Transverse colon (tissue), 4 donors: Measurements from ENCODE around the gene TMEM176A.

Experiments used
- CTCF ChIP-seq, 5 experiments: fragments of 200-600 bp in 3 of 5; fragments of 450-650 bp in 2 of 5; sonication (generic) in 3 of 5; IDR thresholded peaks; 1 replicate in 2 of 5; 2 replicates in 3 of 5; pipeline ENCODE4 v1.5.1; 2016 to 2017; ENCODE audit warnings: antibody characterized with exemption in 5 of 5, inconsistent platforms in 3 of 5, mild to moderate bottlenecking in 2 of 5, moderate library complexity in 1 of 5
- POLR2AphosphoS5 ChIP-seq, 3 donors: sonication (generic); formaldehyde crosslinking; IDR thresholded peaks; one replicate each; pipeline ENCODE4 v1.6.1; 2016; ENCODE audit warnings: antibody characterized with exemption in 3 of 3

GRCh38 chr7:150766334-150766709 is 34.2 kb upstream of the TMEM176A start:
- TF ChIP-seq POLR2AphosphoS5 (IDR thresholded peaks at IDR 0.05) (no peak), CTCF (IDR thresholded peaks at IDR 0.05) (no peak)
